ENCODE data around the gene INF2.
"Not testable (repeated sequence)": the region's sequence is repeated elsewhere in the genome, so short reads cannot be mapped to it uniquely, and the experiment has no call there.

The INF2 gene

DNA sequence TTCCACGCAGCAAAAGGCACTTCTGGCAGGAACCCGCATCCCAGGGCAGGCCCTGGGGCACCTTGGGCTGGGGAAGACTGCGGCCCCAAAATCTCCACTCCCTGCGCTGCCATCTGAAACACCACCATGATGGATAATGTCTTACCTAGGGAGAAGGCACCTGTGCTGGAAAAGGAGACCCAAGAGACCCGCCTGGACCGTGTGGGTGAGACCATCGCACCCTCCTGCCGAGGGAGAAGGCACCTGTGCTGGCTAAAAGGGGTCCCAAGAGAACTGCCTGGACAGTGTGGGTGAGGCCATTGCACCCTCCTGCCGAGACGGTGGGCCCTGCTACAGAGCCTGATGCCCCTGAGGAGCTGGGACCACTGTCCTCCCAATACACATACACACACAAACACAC lies 24.8 kb upstream of the INF2 start:
- TF ChIP-seq, protein P1, sequence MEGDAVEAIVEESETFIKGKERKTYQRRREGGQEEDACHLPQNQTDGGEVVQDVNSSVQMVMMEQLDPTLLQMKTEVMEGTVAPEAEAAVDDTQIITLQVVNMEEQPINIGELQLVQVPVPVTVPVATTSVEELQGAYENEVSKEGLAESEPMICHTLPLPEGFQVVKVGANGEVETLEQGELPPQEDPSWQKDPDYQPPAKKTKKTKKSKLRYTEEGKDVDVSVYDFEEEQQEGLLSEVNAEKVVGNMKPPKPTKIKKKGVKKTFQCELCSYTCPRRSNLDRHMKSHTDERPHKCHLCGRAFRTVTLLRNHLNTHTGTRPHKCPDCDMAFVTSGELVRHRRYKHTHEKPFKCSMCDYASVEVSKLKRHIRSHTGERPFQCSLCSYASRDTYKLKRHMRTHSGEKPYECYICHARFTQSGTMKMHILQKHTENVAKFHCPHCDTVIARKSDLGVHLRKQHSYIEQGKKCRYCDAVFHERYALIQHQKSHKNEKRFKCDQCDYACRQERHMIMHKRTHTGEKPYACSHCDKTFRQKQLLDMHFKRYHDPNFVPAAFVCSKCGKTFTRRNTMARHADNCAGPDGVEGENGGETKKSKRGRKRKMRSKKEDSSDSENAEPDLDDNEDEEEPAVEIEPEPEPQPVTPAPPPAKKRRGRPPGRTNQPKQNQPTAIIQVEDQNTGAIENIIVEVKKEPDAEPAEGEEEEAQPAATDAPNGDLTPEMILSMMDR (IDR thresholded peaks at IDR 0.05): no peak
- no peak for TF ChIP-seq ZFX (IDR thresholded peaks at IDR 0.05; ENCODE audit: borderline replicate concordance)
- no peak overlapping the region for H3K27ac ChIP-seq

DNA sequence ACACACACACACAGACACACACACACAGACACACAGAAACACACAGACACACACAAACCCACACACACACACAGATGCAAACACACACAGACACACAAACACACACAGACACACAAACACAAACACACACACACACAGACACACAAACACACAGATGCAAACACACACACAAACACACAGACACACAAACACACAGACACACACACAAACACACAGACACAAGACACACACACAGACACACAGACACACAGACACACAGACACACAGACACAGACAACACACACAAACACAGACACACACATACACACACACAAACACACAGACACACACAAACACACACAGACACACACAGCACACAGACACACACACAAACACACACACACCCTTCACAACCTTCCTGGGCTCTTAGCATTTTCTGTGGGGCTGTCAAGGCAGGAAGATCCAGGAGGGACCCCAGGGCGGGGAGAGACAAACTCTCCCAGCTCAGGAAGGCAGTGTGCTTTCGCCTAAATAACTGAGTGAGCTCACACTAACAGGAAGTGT lies 24.2 kb upstream of the INF2 start:
- H3K27ac ChIP-seq: no peak overlapping the region

DNA sequence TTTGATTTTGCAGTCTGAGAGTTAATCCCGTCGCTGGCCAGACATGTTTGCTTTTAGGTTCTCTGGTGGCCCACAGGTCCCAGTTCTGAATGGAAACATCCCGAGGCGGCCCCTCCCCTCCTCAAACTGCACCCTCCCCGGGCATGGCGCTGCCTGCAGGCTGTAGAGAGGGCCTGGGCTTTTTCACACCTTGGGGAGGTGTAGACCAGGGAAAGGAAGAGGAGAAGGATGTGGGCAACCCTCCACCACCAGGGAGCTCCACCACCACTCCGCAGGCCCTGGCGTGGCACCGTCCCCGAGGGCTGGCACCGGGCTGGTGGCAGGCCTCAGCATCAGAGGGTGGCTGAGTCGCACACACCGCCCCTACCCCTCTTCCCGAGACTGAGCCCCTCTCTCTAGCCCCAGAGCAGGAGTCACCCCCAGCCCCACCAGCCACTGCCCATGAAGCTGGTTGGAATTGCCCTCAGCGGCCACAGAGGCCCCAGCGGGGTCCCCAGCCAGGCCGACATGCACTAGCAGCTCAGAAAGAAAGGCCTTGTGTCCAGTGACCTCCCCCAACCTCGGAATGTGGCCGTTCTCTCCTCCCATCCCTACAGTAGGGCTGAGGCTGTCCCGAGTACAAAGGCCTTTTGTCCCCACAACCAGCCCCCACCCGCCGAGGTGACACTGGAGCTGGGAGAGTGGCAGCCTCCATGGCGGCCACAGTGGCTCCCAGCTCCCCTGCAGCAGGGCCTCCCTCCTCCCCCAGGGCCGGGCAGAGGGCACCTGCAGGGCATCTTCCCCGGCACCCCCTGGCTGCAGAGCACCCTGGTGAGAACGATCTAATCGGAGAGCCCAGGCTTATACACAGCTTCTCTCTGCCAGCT lies 23.5 kb upstream of the INF2 start:
- TF ChIP-seq, protein P1 (IDR thresholded peaks at IDR 0.05): peak; percentile 30; the same call in 1 of the 2 replicates
- TF ChIP-seq ZFX (IDR thresholded peaks at IDR 0.05; ENCODE audit: borderline replicate concordance): no peak
- no peak overlapping the region for H3K27ac ChIP-seq

More for the DNA sequence above, 24.2 kb upstream of the INF2 start:
- TF ChIP-seq, protein P1 (IDR thresholded peaks at IDR 0.05): no peak
- no peak for TF ChIP-seq ZFX (IDR thresholded peaks at IDR 0.05; ENCODE audit: borderline replicate concordance)

DNA sequence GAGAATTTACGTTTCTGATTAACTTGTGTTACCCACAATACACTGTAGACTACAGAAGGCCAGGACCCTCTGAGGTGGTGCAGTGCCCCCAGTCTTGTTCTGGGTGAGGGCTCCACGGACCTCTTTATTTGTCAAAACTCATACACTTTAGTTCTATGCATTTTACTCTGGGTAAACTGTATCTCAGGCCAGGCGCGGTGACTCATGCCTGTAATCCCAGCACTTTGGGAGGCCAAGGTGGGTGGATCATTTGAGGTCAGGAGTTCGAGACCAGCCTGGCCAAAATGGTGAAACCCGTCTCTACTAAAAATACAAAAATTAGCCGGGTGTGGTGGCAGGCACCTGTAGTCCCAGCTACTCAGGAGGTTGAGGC lies 22.9 kb upstream of the INF2 start:
- not testable (repeated sequence) for H3K27ac ChIP-seq

DNA sequence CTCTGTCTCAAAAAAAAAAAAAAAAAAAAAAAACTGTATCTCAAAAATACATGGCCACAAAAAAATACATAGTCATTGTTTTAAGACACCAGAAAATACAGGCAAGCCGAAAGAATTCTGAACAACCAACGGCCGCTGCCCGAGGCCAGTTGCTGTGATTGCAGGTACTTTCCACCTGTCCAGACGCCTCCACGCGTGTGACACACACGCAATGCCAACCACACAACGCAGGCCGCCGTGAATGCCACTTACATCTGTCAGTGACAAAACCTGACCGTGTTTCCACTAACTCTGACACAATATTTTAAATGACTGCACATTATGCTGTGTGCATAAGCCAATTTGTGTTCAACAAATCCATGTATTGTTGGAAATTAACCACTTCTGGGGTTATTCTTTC lies 22.4 kb upstream of the INF2 start:
- no peak overlapping the region for H3K27ac ChIP-seq
- TF ChIP-seq ZFX (IDR thresholded peaks at IDR 0.05; ENCODE audit: borderline replicate concordance): no peak
- TF ChIP-seq, protein P1 (IDR thresholded peaks at IDR 0.05): no peak

DNA sequence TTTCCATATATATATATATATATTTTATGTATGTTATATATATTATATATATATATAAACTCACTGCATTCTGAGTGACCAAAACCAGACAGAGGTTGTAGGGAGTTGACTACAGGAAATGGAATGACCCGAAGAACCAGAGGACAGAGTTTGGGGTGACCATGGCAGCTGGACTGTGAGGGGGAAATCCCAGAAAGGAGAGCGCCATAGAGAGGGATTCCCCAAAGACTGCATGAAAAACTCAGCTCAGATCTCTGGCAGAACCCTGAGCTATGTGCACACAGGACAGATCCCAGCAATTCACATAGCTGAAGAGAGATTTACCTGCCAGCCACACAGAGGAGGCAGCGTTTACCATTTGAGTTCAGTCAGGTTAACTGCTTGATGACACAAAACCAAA lies 19.7 kb upstream of the INF2 start:
- H3K27ac ChIP-seq: no peak overlapping the region
- no peak for TF ChIP-seq ZFX (IDR thresholded peaks at IDR 0.05; ENCODE audit: borderline replicate concordance)
- TF ChIP-seq, protein P1 (IDR thresholded peaks at IDR 0.05): no peak

DNA sequence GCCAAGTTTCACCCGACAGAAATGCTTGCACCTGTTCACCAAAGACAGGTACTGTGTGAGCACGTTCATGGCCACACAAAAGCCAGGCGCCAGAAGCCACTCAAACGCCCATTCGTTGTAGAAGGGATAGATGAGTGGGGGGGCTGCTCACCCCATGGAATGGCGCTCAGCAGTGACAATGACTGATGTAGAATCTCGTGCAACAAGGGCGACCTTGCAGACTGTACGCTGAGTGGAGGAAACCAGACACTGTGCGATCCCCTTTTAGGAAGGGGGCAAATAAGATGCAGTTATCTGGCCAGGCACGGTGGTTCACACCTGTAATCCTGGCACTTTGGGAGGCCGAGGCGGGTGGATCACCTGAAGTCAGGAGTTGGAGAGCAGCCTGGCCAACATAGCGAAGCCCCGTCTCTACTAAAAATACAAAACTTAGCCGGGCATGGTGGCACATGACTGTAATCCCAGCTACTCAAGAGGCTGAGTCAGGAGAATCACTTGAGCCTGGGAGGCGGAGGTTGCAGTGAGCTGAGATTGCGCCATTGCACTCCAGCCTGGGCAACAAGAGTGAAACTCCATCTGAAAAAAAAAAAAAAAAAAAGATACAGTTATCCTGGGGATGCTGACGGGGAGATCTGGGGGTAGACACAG lies 18.0 kb upstream of the INF2 start:
- not testable (repeated sequence) for H3K27ac ChIP-seq

DNA sequence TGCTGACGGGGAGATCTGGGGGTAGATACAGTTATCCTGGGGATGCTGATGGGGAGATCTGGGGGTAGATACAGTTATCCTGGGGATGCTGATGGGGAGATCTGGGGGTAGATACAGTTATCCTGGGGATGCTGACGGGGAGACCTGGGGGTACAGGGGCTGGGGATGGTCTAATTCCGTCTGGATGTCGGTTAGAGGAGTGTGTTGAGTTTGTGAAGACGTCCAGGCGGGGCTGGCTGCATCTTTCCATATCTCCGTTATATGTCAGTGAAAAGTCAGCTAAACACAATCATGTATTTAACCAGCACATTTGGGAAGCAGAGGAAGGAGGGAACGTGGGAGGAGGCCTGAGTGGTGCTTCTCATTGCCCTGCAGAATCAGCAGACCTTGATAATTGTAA lies 17.3 kb upstream of the INF2 start:
- not testable (repeated sequence) for H3K27ac ChIP-seq
